Measurements from ENCODE around the gene RPGR.

The RPGR gene

GRCh38 chrX:38327775-38328081, 419 bp upstream of the RPGR start:
- TF ChIP-seq SPI1 (IDR thresholded peaks at IDR 0.05; ENCODE audit: borderline replicate concordance, low read depth) (no peak), POLR2AphosphoS5 (IDR thresholded peaks at IDR 0.05; ENCODE audit: low read depth) (no peak), CTCF (IDR thresholded peaks at IDR 0.05; ENCODE audit: insufficient read depth, low read length) (no peak), GABPA (IDR thresholded peaks at IDR 0.05; ENCODE audit: low read depth) (no peak), REST (IDR thresholded peaks at IDR 0.05; ENCODE audit: insufficient replicate concordance, low read depth) (no peak)
- Histone ChIP-seq H3K4me3 (replicated peaks; ENCODE audit: insufficient read depth, low read length) (peak overlapping the region; percentile 22), H3K27me3 (ENCODE audit: insufficient read depth, poor library complexity, severe bottlenecking) (no peaks in the 10 kb centered on the region), H3K27ac (replicated peaks) (0 out of 2 replicates have a peak overlapping the region, but pooled peaks have one; percentile 5)
- DNase-seq (ENCODE audit: low read depth in 1 of 2, low spot score in 1 of 2) = no peak

GRCh38 chrX:38326086-38326485, 1.2 kb downstream of the RPGR start:
- no peaks in the 10 kb centered on the region for H3K27me3 ChIP-seq (ENCODE audit: insufficient read depth, poor library complexity, severe bottlenecking)
- H3K27ac ChIP-seq (replicated peaks) = peak overlapping the region; percentile 94
- DNase-seq (ENCODE audit: low read depth in 1 of 2, low spot score in 1 of 2) = no peak
- peak overlapping the region; percentile 64 for H3K4me3 ChIP-seq (replicated peaks; ENCODE audit: insufficient read depth, low read length)
- TF ChIP-seq SPI1 (IDR thresholded peaks at IDR 0.05; ENCODE audit: borderline replicate concordance, low read depth) = no peak
- no peak for TF ChIP-seq POLR2AphosphoS5 (IDR thresholded peaks at IDR 0.05; ENCODE audit: low read depth)
- TF ChIP-seq CTCF (IDR thresholded peaks at IDR 0.05; ENCODE audit: insufficient read depth, low read length) = no peak
- no peak for TF ChIP-seq GABPA (IDR thresholded peaks at IDR 0.05; ENCODE audit: low read depth)
- no peak for TF ChIP-seq REST (IDR thresholded peaks at IDR 0.05; ENCODE audit: insufficient replicate concordance, low read depth)

- H3K27me3 ChIP-seq (ENCODE audit: insufficient read depth, poor library complexity, severe bottlenecking) = no peaks in the 10 kb centered on the region
- TF ChIP-seq GABPA (IDR thresholded peaks at IDR 0.05; ENCODE audit: low read depth) (no peak), CTCF (IDR thresholded peaks at IDR 0.05; ENCODE audit: insufficient read depth, low read length) (no peak), REST (IDR thresholded peaks at IDR 0.05; ENCODE audit: insufficient replicate concordance, low read depth) (no peak), SPI1 (IDR thresholded peaks at IDR 0.05; ENCODE audit: borderline replicate concordance, low read depth) (no peak), POLR2AphosphoS5 (IDR thresholded peaks at IDR 0.05; ENCODE audit: low read depth) (no peak)
- no peak for DNase-seq (ENCODE audit: low read depth in 1 of 2, low spot score in 1 of 2)
- H3K27ac ChIP-seq (replicated peaks) = 0 out of 2 replicates have a peak overlapping the region, but pooled peaks have one; percentile 8
- H3K4me3 ChIP-seq (replicated peaks; ENCODE audit: insufficient read depth, low read length) = no peak overlapping the region
These were observed 6.5 kb downstream of the RPGR start for GRCh38 chrX:38320819-38321218.

Measured in HL-60 (cell line).